ENCODE measurements around the gene PSMD9. TPM values are rescaled to one million over a fixed set of nuclear protein-coding genes. Genes with fewer than 3 reads are reported as not detected.
"Not testable (repeated sequence)": the region's sequence is repeated elsewhere in the genome, so short reads cannot be mapped to it uniquely, and the experiment has no call there.

Gene PSMD9
- polyA plus RNA-seq, 1 donor from 2014 or later: 78.3 TPM

DNA sequence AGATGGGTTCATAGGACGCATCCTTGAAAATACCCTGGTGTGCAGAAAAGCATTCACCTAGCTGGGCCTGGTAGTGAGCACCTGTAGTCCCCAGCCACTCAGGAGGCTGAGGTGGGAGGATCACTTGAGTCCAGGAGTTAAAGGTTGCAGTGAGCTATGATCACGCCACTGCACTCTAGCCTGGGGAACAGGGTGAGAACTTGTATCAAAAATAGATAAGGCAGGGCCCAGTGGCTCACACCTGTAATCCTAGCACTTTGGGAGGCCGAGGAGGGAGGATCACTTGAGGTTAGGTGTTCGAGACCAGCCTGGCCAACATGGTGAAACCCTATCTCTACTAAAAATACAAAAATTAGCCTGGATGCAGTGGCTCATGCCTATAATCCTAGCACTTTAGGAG, 27.9 kb upstream of the PSMD9 start:
- not testable (repeated sequence) for H3K27ac Mint-ChIP-seq, H3K4me1 Mint-ChIP-seq, H3K4me3 Mint-ChIP-seq, H3K9me3 Mint-ChIP-seq, H3K36me3 Mint-ChIP-seq, H3K27me3 Mint-ChIP-seq

DNA sequence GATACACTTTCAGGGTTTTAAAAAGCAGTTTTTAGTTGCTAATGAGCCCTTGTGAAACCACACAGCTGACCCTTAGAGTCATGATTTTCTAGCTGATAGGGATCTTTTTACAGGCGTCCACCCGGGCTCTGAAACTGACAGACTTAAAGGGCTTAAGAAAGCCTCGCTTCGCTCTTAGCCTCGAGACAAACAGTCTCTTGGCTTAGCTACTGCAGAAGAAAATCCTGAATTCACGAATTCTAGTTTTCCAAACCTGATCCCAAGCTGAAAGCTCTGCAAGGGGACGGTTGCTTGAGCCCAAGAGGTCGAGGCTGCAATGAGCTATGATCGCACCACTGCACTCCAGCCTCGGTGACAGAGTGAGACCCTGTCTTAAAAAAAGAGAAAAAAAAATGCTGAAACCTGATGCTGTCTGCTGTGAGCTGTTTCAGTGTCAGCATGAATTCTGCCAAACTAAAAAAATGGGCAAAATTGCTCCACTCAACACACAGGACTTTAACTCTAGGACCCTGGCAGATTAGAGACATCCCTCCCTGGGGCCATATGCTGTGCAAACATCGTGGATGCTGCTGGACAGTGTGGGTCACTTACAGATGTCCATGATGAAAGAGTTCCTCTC, 26.8 kb upstream of the PSMD9 start:
- Mint-ChIP-seq H3K4me3 (no peak overlapping the region), H3K27ac (no peak overlapping the region), H3K27me3 (no peaks in the 10 kb centered on the region), H3K4me1 (peaks cover 0 to under 1% (median 0%) of the 10 kb centered on the region in 3 donors), H3K36me3 (peaks cover 5% of the 10 kb centered on the region), H3K9me3 (no peaks in the 10 kb centered on the region)

DNA sequence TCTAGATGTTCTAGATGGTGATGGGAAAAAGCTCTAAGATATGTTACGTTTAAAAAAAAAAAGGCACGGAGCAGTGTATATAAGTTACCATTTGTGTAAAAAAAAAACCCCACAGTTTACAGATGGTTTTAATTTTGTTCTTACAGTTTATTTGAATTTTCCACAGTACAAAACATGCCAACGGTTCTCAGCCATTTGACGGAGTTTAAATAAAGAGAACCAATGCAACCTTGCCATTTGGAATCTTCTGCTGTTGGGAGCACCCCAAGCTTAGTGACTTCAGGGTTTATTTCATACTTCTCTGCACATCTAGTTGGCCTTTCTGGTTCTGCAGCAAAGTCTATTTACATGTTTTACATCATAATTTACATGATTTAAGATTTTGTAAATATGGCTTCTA, 22.3 kb upstream of the PSMD9 start:
- Mint-ChIP-seq H3K27ac (peak overlapping the region in 1 of 3 donors; percentile 54), H3K9me3 (no peaks in the 10 kb centered on the region), H3K4me3 (no peak overlapping the region), H3K36me3 (peaks cover 4% of the 10 kb centered on the region), H3K27me3 (no peaks in the 10 kb centered on the region), H3K4me1 (peaks cover 0 to 1% (median 0%) of the 10 kb centered on the region in 3 donors)

DNA sequence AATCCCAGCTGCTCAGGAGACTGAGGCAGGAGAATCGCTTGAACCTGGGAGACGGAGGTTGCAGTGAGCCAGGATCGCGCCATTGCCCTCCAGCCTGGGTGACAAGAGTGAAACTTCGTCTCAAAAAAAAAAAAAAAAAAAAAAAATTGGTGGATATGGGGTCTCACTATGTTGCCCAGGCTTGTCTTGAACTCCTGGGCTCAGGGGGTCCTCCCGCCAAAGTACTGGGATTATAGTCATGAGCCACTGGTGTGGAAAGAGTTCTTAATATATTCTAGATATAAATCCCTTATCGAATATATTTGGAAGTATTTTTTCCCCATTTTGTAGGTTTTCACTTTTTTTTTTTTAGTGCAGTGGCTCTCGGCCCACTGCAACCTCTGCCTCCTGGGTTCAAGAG, 19.4 kb upstream of the PSMD9 start:
- not testable (repeated sequence) for H3K27ac Mint-ChIP-seq, H3K36me3 Mint-ChIP-seq, H3K27me3 Mint-ChIP-seq, H3K4me3 Mint-ChIP-seq, H3K9me3 Mint-ChIP-seq, H3K4me1 Mint-ChIP-seq

DNA sequence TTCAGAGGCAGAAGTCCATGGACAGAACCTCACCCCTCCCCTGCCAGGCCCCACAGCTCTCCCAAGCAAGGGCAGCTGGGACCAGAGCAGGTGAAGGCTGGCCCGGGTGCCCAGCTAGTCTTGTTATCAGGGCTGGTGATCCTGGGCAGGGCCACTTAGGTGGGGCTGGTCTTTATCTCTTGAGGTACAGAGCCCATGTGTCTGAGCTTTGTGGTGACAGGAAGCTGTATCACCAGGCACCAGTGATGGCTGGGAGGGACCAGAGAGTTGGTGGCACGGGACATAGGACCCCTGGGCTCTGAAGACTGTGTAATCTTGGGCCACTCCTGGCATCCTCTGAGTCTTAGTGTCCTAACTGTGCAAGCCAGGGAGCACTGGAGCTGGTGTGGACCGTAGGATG, 17.1 kb upstream of the PSMD9 start:
- H3K9me3 Mint-ChIP-seq: no peaks in the 10 kb centered on the region
- no peak overlapping the region for H3K27ac Mint-ChIP-seq
- peaks cover 0 to 1% (median 0%) of the 10 kb centered on the region in 3 donors for H3K4me1 Mint-ChIP-seq
- no peak overlapping the region for H3K4me3 Mint-ChIP-seq
- peaks cover 1% of the 10 kb centered on the region for H3K27me3 Mint-ChIP-seq
- H3K36me3 Mint-ChIP-seq: peaks cover 3% of the 10 kb centered on the region

DNA sequence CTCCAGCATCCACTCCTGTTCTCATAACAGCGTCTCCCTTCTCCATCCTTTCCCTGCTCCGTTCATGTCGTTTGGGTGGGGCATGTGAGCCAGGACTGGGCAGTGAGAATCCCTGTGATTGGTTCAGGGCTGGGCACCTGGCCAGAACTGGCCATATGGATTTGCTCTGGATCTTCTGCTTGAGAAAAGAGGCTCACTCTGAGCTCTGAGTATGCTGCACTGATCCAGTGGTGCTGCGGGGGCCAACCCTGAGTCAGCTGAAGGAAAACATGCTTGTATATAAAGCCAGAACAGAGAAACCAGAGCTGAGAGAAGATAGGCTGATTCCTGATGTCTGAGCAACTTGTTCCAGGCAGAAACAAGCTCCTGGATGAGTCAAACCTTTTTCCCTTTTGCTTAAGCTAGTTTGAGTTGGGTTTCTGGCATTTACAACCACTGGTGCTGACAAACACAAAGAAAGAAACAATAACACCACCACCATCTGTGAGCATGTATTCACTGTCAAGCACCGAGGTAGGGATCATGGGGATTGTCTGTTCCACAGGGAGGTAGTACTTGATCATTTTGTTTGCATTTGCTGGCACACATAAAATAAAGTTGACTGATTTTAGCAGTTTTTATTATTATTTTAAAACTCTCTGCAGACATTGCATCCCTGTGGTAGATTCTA, 15.9 kb upstream of the PSMD9 start:
- Mint-ChIP-seq H3K4me1 (peaks cover 0 to 1% (median 0%) of the 10 kb centered on the region in 3 donors), H3K4me3 (no peak overlapping the region), H3K9me3 (no peaks in the 10 kb centered on the region), H3K27me3 (peaks cover 1% of the 10 kb centered on the region), H3K27ac (no peak overlapping the region), H3K36me3 (peaks cover 1% of the 10 kb centered on the region)

DNA sequence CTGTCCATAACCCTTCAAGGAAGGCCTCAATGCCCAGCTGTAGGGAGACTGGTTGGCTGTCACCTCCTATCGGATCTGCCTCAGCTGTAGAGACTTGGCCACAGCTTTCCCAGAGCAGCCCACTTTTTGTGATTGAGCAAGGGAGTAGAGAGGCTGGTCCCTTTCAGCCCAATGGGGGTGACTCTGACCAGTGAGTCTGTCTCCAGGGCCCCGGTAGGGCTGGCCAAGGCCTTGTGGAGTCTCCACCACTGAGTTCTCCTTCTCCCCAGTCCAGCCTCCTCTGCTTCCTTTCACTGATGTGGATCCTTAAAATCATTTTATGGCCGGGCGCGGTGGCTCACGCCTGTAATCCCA, 15.4 kb upstream of the PSMD9 start:
- peaks cover 0 to 1% (median 0%) of the 10 kb centered on the region in 3 donors for H3K4me1 Mint-ChIP-seq
- H3K27ac Mint-ChIP-seq: no peak overlapping the region

DNA sequence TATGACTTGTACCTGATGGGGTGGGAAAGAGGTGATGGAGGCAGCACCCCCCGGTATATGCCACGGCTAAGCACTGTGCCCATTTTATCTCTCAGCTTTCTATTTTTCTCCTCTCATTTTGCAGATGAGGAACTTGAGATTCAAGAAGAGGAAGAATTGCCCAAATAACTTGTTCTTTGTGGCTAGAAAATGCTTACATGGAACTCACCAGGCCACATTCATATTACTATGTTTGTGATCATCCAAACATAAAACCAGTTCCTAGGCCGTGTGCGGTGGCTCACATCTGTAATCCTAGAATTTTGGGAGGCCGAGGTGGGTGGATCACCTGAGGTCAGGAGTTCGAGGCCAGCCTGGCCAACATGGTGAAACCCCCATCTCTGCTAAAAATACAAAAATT, 14.5 kb upstream of the PSMD9 start:
- Mint-ChIP-seq H3K9me3 (no peaks in the 10 kb centered on the region), H3K36me3 (peaks cover 1% of the 10 kb centered on the region), H3K27me3 (peaks cover 1% of the 10 kb centered on the region), H3K27ac (no peak overlapping the region), H3K4me3 (no peak overlapping the region), H3K4me1 (no peaks in the 10 kb centered on the region)

More for the DNA sequence above, 15.4 kb upstream of the PSMD9 start:
- Mint-ChIP-seq H3K4me3 (no peak overlapping the region), H3K9me3 (no peaks in the 10 kb centered on the region), H3K36me3 (peaks cover 1% of the 10 kb centered on the region), H3K27me3 (peaks cover 1% of the 10 kb centered on the region)

DNA sequence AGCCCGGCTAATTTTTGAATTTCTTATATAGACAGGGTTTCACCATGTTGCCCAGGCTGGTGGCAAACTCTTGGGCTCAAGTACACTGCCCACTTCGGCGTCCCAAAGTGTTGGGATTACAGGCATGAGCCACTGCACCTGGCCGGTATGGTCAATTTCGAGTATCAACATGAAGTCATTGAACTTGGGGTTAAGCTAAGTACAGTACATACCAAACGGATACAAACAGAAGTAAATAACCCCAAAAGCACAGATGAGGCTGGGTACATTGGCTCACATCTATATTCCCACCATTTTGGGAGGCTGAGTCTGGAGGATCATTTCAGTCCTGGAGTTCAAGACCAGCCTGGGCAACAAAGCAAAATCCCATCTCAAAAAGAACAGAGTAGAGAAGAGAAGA, 13.0 kb upstream of the PSMD9 start:
- Mint-ChIP-seq H3K27me3 (peaks cover 1% of the 10 kb centered on the region), H3K27ac (no peak overlapping the region), H3K36me3 (peaks cover 1% of the 10 kb centered on the region), H3K9me3 (no peaks in the 10 kb centered on the region), H3K4me1 (no peaks in the 10 kb centered on the region), H3K4me3 (no peak overlapping the region)

DNA sequence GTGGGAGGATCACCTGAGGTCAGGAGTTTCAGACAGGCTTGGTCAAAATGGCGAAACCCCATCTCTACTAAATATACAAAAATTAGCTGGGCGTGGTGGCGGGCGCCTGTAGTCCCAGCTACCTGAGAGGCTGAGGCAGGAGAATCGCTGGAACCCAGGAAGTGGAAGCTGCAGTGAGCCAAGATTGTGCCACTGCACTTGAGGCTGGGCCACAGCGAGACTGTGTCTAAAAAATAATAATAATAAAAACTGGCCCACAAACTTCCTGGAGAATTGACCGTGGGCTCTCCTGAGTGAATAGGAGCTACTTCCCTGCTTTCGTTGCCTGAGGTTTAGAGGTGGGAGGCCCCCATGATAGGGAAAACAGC, 12.5 kb upstream of the PSMD9 start:
- H3K4me1 Mint-ChIP-seq, H3K27me3 Mint-ChIP-seq, H3K27ac Mint-ChIP-seq, H3K4me3 Mint-ChIP-seq, H3K9me3 Mint-ChIP-seq, H3K36me3 Mint-ChIP-seq: not testable (repeated sequence)

DNA sequence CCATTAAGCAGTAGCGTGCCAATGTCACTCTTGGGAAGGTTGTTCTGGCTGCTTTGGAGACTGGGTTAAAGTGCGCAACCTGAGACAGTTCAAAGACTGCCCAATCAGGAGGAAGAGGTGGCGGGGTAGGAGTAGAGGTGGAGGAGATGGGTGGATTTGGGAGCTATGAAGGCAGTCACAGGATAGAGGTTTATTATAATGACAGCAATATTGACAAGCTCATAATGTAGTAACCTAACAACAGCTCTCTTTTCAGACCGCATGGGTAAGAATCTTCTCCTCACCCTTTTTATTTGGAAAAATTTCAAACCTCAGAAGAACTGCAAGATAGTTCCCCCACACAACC, 5.3 kb upstream of the PSMD9 start:
- Mint-ChIP-seq H3K4me1 (peaks cover 1 to 3% (median 2%) of the 10 kb centered on the region in 3 donors), H3K4me3 (no peak overlapping the region), H3K9me3 (no peaks in the 10 kb centered on the region), H3K27me3 (no peaks in the 10 kb centered on the region), H3K27ac (peak overlapping the region in 1 of 3 donors; percentile 60), H3K36me3 (no peaks in the 10 kb centered on the region)

DNA sequence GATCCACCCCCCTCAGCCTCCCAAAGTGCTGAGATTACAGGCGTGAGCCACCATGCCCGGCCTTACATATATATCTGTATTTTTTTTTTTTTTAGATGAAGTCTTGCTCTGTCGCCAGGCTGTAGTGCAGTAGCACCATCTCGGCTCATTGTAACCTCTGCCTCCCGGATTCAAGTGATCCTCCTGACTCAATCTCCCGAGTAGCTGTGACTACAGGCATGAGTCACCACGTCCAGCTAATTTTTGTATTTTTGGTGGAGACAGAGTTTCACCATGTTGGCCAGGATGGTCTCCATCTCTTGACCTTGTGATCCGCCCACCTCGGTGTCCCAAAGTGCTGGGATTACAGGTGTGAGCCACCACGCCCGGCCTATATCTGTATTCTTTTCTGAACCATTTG, 3.5 kb upstream of the PSMD9 start:
- not testable (repeated sequence) for H3K9me3 Mint-ChIP-seq, H3K4me3 Mint-ChIP-seq, H3K36me3 Mint-ChIP-seq, H3K27ac Mint-ChIP-seq, H3K27me3 Mint-ChIP-seq
- H3K4me1 Mint-ChIP-seq: peaks cover 13 to 17% (median 15%) of the 10 kb centered on the region in 3 donors

DNA sequence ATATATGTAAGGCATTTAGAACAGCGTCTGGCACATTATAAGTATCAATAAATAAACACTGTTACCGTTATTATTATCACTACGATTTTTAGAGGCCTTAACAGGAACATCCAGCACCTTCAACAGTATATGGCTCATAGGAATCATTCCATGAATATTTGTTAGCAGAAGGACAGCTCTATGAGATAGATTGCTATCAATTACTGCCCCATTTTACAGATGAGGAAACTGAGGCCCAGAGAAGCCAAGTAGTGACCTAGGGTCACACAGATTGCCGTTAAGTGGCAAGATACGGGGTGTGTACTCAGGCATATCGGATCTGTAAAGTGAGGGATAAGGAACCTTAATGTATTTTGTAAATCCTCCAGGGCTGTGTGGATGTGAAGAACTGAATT, 510 bp upstream of the PSMD9 start:
- H3K4me1 Mint-ChIP-seq: peaks cover 17 to 20% (median 20%) of the 10 kb centered on the region in 3 donors
- H3K9me3 Mint-ChIP-seq: no peaks in the 10 kb centered on the region
- H3K36me3 Mint-ChIP-seq: no peaks in the 10 kb centered on the region
- H3K27me3 Mint-ChIP-seq: no peaks in the 10 kb centered on the region
- H3K4me3 Mint-ChIP-seq: peak overlapping the region; percentile 97 to 100 (median 99)
- peak overlapping the region; percentile 97 to 99 (median 97) for H3K27ac Mint-ChIP-seq

DNA sequence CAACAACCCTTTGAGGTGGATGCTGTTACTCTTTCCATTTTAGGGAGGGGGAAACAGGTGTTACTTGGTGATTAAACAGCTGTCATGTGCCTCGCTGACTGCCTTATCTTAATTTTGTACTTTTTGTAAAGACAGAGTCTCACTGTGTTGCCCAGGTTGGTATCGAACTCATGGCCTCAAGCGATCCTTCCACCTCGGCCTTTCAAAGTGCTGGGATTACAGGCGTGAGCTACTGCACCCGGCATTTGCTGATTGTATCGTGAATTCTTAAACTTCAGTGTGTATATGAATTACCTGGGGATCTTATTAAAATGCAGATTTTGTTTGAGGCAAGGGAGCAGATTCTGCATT, 659 bp downstream of the PSMD9 start:
- Mint-ChIP-seq H3K27me3 (no peaks in the 10 kb centered on the region), H3K27ac (peak overlapping the region; percentile 97 to 99 (median 97)), H3K4me3 (peak overlapping the region; percentile 97 to 100 (median 99)), H3K9me3 (no peaks in the 10 kb centered on the region), H3K4me1 (peaks cover 17 to 24% (median 20%) of the 10 kb centered on the region in 3 donors), H3K36me3 (no peaks in the 10 kb centered on the region)

DNA sequence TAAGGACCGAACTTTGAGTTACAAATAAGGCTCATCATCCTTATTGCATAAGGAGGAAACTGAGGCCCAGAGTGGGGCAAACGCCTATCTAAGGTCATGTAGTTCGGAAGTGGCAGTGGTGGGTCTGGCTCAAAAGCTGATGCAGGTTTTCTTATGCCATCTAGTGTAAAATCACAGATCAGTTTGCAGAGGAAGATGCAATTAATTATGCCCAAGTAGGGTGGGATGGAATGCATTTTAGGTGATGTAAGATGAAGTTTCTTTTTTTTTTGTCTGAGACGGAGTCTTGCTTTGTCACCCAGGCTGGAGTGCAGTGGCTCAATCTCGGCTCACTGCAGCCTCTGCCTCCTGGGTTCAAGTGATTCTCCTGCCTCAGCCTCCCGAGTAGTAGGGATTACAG, 1.1 kb downstream of the PSMD9 start:
- not testable (repeated sequence) for H3K27me3 Mint-ChIP-seq, H3K9me3 Mint-ChIP-seq, H3K36me3 Mint-ChIP-seq
- peak overlapping the region; percentile 97 to 99 (median 97) for H3K27ac Mint-ChIP-seq
- peak overlapping the region; percentile 97 to 100 (median 99) for H3K4me3 Mint-ChIP-seq
- H3K4me1 Mint-ChIP-seq: peaks cover 17 to 24% (median 20%) of the 10 kb centered on the region in 3 donors

Measured in IgD-negative memory B cell (primary cell).